ENCODE results near the gene DPYSL5.

Gene DPYSL5

GRCh38 chr2:26846334-26847306 is 1.3 kb upstream of the DPYSL5 start:
- DNase-seq, result peak; percentile 68 to 81

DNA sequence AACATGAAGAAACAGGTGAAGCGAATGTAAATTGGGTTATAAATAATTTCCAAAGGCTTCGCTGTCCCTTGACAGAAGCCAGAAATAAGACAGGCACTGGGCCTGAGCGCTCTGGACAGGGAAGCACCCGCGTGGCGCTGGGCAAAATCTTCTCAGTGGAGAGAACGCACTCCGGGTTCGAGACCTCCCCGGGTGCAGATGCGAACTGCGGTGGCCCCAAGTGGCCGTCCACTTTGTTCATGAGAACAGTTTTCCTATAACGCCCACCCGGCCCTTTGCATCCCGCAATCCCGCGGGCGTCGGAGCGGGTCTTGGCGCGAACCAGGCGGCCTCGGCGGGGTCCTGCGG is 651 bp upstream of the DPYSL5 start:
- no peak for DNase-seq

DNA sequence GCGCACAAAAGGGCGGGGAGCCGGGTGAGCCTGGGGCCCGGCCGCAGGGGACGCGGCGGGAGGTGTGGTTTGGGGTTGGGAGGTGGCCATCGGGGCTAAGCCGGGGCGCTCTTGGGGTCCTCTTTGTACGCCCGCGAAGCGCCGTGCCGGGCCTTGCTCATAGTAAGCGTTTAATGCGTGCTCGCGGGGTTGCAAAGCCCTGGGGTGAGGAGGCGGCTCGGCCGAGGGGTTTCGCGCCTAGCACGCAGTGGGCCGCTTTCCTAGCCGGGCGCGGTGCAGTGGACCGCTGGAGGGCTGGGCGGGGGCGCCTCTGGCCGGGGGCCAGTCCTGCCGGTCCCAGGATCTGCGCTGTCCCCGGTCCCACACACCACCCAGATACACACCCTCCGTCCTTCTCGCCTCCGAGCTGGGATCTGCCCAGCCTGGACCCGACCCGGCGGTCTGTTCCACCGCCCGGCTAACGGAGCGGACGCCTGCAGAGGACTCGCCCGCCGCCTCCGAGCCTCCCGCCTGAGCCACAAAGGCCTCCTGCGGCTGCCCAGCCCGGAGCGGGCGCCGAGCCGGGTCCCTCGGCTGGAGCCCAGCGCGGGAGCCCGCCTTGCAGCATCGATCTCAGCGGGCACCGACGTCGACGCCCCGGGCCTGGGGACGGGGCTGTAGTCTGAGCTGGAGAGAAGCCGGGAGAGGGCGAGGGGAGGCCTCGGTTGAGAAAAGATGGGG is 564 bp downstream of the DPYSL5 start:
- no peak for DNase-seq

DNA sequence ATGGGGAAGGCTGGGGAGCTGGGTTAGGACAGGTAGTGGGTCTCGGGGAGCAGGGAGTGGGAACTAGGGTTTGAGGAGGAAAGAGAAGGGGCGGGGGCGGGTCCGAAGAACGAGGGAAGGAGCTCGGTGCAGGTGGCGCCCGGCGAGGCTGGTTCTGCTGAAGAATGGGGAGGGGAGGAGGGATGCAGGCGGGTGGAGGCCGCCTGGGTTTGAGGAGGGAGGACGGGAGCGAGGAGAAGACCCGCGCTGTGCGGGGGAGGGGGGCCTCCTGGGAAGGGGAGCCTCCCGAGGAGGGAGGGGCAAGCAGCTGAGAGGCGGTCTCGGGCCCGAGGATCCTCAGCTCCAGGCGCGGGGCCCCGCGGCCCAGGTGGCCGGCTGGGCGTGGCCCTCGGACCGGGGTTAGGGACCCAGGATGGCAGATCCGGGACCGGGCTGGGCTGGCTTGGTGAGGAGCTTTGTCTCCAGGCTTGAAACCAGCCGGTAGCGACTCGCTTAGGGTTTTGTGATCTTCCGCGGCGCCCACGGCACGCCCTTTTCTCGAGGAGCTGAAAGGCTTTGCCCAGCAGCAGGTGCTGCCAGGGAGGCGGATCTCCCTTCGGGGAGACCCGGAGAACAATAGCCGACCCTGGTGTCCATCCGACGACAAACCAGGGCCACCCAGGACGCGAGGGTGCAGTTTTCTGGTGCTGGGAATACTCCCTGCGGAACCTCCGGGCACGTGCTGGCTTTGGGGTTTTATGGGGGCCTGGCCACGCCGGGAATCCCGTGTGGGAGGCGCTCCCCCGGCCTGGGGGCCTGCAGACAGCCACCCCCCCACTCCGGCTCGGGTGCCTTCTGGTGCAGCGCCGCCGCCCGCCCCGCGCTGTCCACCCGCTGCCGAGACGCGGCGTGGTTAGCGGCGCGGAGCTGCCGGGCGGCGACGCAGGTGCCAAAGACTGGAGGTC is 1.4 kb downstream of the DPYSL5 start:
- no peak for DNase-seq

DNA sequence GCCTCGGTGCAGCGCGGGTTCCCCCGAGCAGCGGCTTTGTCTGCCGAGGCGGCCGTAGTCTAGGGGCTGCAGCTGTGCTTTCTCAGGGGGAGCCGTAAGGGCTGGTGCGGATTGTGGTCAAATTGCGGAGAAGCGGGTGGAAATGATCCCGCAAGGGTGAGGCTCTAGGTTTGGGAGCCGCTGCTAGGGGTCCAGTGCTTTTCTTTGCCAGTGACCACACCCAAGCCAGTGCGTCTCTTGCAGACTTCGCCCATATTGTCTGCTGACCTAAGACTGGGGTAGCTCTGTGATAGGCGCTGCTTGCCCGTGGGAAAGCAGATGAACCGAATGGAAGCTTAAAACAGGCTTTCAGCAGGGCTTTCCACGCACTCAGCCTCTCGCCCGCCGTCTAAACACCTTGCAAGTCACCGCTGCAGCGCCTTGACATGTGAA is 2.1 kb downstream of the DPYSL5 start:
- DNase-seq, result no peak

GRCh38 chr2:26850505-26850904 is 2.6 kb downstream of the DPYSL5 start:
- DNase-seq, result no peak

GRCh38 chr2:26852405-26853306 is 4.7 kb downstream of the DPYSL5 start:
- no peak for DNase-seq

GRCh38 chr2:26853751-26854150 is 5.8 kb downstream of the DPYSL5 start:
- DNase-seq, result no peak

DNA sequence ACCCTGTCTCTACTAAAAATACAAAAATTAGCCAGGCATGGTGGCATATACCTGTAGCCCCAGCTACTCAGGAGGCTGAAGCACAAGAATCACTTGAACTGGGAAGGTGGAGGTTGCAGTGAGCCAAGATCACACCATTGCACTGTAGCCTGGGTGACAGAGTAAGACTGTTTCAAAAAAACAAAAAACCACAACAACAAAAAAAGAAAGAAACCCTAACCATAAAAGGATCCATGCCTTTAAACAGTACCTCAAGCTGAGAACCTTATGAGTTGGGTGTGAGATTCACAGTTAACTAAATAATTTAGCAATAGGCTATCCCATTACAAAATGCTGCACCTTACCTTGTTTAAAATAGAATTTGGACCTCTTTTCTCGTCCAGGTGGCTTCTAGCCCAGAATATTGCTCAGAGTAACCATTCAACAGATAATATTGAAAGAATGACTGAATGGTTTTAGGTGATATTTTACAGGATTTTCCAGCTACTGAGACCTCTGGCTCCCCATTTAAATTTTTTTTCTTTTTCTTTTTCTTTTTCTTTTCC is 6.4 kb downstream of the DPYSL5 start:
- no peak for DNase-seq

DNA sequence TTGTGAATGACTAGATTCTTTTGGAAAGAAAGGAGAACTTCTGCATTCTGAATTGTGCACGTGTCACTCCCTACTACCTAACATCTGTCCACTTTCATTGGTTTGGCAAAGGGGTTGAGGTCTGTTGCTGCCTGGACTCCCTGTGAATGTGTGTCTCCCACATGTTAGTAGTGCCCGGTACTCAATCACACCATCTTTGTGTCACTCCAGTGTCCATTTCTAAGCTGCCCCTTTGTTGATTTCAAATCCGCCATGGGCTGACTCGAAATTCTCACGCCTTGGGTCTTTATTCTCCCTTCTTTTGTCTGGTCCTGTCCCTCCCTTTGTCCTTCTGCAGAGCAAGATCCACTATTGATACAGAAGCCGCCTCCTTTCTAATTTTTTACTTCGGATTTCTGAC is 7.5 kb downstream of the DPYSL5 start:
- no peak for DNase-seq

DNA sequence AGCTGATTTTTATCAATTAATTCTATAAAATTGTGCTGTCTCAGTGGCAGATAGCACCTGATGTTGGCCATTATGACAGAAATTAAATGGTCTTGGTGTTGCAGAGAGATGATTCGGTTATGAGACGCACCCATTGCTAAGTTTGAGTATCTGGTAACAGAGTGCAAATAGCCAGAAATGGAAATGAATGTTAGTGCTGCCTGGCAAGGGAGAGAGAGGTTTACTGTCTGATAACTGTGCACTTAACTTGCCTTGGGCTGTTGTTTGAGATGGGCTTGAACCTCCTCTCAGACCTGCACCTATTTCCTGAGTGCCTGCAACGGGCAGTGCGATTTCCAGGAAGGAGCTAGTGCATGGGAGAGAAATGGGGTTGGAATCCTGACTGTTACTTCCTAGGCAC is 11.7 kb downstream of the DPYSL5 start:
- DNase-seq, result no peak

GRCh38 chr2:26860211-26860850 is 12.4 kb downstream of the DPYSL5 start:
- DNase-seq, result no peak

- DNase-seq, result no peak
Measured at GRCh38 chr2:26861610-26862224, 13.8 kb downstream of the DPYSL5 start.

GRCh38 chr2:26864226-26864625 is 16.3 kb downstream of the DPYSL5 start:
- no peak for DNase-seq

DNA sequence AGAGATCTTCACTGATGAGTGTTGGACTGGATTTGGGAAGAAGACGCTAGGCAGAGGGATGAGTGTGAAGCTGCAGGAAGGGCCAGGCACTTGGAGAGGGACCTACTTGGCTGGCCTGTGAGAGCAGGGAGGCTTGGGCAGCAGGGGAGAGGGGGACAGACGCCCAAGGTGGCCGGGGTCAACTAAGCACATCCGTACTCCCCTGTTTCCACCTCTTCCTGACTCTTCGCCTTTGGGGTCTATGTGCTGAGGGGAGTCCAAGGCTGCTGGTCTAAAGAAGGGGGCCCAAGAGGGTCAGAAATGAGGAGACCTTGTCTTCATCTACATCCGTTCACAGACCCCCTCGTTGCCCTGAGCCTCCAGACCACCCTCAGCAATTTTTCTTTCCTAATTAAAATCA is 16.7 kb downstream of the DPYSL5 start:
- DNase-seq, result no peak

DNA sequence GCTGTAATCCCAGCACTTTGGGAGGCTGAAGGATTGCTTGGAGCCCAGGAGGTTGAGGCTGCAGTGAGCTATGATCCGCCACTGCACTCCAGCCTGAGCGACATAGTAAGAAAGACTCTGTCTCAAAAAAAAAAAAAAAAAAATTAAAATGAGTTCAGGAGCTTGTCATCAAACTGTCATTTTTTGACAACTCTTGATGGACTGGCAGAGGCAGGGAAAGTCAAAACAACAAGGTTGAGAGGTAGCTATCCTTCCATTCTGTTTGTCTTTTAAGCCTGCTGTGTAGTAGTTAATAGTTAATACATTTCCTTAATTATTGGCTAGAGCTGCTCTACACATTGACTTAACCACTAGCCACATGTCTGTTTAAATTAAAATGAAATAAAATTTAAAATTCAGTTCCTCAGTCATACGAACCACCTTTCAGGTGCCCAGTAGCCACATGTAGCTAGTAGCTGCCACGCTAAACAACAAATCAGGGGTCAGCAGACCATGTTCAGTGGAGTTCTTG is 22.7 kb downstream of the DPYSL5 start:
- DNase-seq, result no peak

DNA sequence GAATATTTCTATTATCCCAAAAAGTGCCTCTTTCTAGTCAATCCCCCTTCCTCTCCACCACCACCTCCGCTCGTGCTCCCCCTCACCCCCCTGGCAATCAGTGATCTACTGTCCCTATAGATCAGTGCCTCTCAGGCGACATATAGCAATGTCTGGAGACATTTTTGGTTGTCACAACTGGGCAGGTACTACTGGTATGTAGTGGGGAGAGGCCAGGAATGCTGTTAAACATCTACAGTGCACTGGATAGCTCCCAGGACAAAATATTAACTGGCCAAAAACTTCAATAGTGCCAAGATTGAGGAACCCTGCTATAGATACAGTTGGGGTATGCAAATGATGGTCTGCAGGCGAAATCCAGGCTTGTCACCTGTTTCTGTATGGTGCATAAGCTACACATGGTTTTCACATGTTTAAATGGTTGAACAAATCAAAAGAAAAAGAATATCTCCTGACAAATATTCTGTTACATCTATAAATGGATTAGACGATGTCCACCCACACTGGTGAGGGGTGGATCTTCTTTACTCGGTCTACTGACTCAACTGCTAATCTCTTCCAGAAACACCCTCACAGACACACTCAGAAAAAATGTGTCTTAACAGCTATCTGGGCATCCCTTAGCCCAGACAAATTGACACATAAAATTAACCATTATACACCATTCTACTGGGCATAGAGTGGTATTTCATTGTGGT is 25.5 kb downstream of the DPYSL5 start:
- no peak for DNase-seq

GRCh38 chr2:26874514-26874913 is 26.6 kb downstream of the DPYSL5 start:
- DNase-seq, result no peak

DNA sequence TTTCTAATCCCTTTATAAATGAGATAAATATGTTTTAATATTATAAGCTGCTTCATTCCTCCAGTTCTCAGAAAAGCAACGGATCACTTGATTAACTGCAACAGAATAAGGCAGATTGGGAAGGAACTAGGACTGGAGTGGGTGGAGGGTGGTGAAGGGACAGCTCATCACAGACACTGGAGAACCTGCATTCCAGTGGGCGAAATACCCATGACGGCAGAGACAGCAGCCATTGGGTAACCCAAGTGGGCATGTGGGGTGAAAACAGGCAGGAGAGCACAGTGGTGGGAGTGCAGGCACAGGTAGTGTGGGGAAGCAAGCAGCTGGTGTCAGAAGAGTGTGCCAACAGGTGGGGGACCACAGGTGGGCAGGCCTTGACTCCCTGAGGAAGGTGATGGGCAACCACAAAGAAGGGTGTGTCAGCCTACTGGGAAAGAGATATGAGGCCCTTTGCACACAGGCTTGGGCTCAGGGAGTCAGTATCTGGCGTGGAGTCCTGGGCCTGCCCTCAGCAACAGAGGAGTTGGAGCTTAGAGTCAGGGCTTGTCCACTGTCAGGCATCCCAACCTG is 27.2 kb downstream of the DPYSL5 start:
- DNase-seq, result peak; percentile 74 to 87

All from inflammatory macrophage (primary cell).